ENCODE results near the gene MAP1S.
A peak's percentile ranks its signal among the peaks of the same experiment; 100 is the strongest.

DNA sequence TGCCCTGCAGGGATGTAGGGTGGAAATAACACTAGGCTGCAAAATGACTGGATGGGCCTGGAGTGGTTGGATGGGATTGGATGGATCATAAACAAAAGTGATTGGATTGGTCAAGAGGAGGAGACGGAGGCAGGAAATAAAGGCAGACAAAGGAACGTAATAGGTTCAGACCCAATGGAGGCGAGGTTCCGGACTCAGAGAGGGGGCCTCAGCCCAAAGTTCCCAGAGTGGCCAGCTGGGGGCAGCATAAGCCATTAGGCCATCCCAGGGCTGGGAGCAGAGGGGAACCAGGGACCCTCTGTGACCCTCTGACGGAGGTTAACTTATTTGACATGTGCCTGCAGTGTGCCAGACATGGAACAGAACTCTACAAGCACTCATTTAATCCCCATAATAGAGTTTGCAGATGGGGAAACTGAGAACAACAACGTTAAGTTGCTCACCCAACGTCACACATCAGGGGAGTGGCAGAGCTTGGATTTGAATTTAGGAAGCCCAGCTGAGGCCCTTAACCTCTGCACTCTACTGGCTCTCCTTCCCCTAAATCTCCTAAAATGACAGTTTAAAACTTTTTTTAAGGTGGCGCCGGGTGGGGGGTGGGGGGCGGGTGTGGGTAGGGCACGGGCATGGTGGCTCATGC is 15.3 kb upstream of the MAP1S start:
- TF ChIP-seq CTCF (IDR thresholded peaks at IDR 0.05; ENCODE audit: poor library complexity, severe bottlenecking) = peak; percentile 45
- no peak for TF ChIP-seq EZH2 (IDR thresholded peaks at IDR 0.05; ENCODE audit: borderline replicate concordance, insufficient read depth, low read length, poor library complexity, severe bottlenecking)
- peak; percentile 36 for TF ChIP-seq SMC3 (conservative IDR thresholded peaks at IDR 0.05; ENCODE audit: poor library complexity)
- TF ChIP-seq RAD21 (conservative IDR thresholded peaks at IDR 0.05) = peak; percentile 10
- TF ChIP-seq, protein P1, sequence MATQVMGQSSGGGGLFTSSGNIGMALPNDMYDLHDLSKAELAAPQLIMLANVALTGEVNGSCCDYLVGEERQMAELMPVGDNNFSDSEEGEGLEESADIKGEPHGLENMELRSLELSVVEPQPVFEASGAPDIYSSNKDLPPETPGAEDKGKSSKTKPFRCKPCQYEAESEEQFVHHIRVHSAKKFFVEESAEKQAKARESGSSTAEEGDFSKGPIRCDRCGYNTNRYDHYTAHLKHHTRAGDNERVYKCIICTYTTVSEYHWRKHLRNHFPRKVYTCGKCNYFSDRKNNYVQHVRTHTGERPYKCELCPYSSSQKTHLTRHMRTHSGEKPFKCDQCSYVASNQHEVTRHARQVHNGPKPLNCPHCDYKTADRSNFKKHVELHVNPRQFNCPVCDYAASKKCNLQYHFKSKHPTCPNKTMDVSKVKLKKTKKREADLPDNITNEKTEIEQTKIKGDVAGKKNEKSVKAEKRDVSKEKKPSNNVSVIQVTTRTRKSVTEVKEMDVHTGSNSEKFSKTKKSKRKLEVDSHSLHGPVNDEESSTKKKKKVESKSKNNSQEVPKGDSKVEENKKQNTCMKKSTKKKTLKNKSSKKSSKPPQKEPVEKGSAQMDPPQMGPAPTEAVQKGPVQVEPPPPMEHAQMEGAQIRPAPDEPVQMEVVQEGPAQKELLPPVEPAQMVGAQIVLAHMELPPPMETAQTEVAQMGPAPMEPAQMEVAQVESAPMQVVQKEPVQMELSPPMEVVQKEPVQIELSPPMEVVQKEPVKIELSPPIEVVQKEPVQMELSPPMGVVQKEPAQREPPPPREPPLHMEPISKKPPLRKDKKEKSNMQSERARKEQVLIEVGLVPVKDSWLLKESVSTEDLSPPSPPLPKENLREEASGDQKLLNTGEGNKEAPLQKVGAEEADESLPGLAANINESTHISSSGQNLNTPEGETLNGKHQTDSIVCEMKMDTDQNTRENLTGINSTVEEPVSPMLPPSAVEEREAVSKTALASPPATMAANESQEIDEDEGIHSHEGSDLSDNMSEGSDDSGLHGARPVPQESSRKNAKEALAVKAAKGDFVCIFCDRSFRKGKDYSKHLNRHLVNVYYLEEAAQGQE (IDR thresholded peaks at IDR 0.05; ENCODE audit: borderline replicate concordance) = no peak
- no peak for TF ChIP-seq POLR2AphosphoS5 (IDR thresholded peaks at IDR 0.05)
- no peak for TF ChIP-seq TAF1 (IDR thresholded peaks at IDR 0.05; ENCODE audit: low read depth)
